GM23338 (cell line): ENCODE data around the gene EPS8L3. TPM values are rescaled to one million over a fixed set of nuclear protein-coding genes. Genes with fewer than 3 reads are reported as not detected.

Experiments
- ATAC-seq: fragments of 200-7000 bp; cut with Tn5 transposase; 3 replicates; pipeline ENCODE4 v1.9.1; 2020
- DNase-seq: peaks from one replicate; pipeline ENCODE4 v3.0.0-alpha.2; 2015; ENCODE audit warnings: low spot score
- H2AFZ ChIP-seq: fragments of 200-600 bp; sonication (generic); 2 replicates; pipeline ENCODE4 v1.8.0; 2016; ENCODE audit warnings: antibody characterized with exemption, mild to moderate bottlenecking, moderate library complexity
- H3F3A ChIP-seq: fragments of 200-600 bp; sonication (generic); replicated peaks from 2 replicates; pipeline ENCODE4 v1.8.0; 2017; ENCODE audit warnings: antibody characterized with exemption, mixed run types, low read depth
- H3K27ac ChIP-seq: fragments of 200-600 bp; sonication (generic); 2 replicates; pipeline ENCODE4 v1.6.1; 2016; ENCODE audit warnings: low read depth
- H3K27me3 ChIP-seq: fragments of 200-600 bp; sonication (generic); 2 replicates; pipeline ENCODE4 v1.8.0; 2016; ENCODE audit warnings: mild to moderate bottlenecking, mixed run types, moderate library complexity; ENCODE audit not compliant: insufficient read depth
- H3K36me3 ChIP-seq: fragments of 200-600 bp; sonication (generic); 2 replicates; pipeline ENCODE4 v1.8.0; 2016; ENCODE audit warnings: mild to moderate bottlenecking; ENCODE audit not compliant: insufficient read depth
- H3K4me1 ChIP-seq: fragments of 200-600 bp; sonication (generic); 2 replicates; pipeline ENCODE4 v1.8.0; 2016; ENCODE audit warnings: mild to moderate bottlenecking, moderate library complexity; ENCODE audit not compliant: insufficient read depth
- H3K4me2 ChIP-seq: fragments of 200-600 bp; sonication (generic); 2 replicates; pipeline ENCODE4 v1.7.1; 2017; ENCODE audit warnings: mixed run types
- H3K4me3 ChIP-seq: fragments of 200-600 bp; sonication (generic); 2 replicates; pipeline ENCODE4 v1.6.1; 2016; ENCODE audit warnings: mixed run types
- H3K79me2 ChIP-seq: fragments of 200-600 bp; sonication (generic); replicated peaks from 2 replicates; pipeline ENCODE4 v1.8.0; 2017; ENCODE audit warnings: mild to moderate bottlenecking; ENCODE audit not compliant: insufficient read depth
- H3K9me2 ChIP-seq: fragments of 200-600 bp; sonication (generic); 2 replicates; pipeline ENCODE4 v1.8.0; 2017; ENCODE audit not compliant: insufficient read depth
- H4K20me1 ChIP-seq: fragments of 200-600 bp; sonication (generic); replicated peaks from 2 replicates; pipeline ENCODE4 v1.8.0; 2017; ENCODE audit warnings: mild to moderate bottlenecking; ENCODE audit not compliant: insufficient read depth
- H3K27ac Mint-ChIP-seq: 2 replicates; pipeline ENCODE4 v1.8.0; 2020; ENCODE audit warnings: inconsistent platforms, mild to moderate bottlenecking, moderate library complexity, mixed read lengths
- H3K27me3 Mint-ChIP-seq: 3 replicates; pipeline ENCODE4 v1.8.0; 2022; ENCODE audit warnings: low read depth, mild to moderate bottlenecking, moderate library complexity, mixed read lengths, inconsistent platforms; ENCODE audit not compliant: insufficient read depth, poor library complexity
- H3K36me3 Mint-ChIP-seq: 3 replicates; pipeline ENCODE4 v1.8.0; 2021; ENCODE audit warnings: low read depth, mild to moderate bottlenecking, inconsistent platforms, moderate library complexity, mixed read lengths
- H3K4me1 Mint-ChIP-seq: 3 replicates; pipeline ENCODE4 v1.8.0; 2020; ENCODE audit warnings: mild to moderate bottlenecking, inconsistent platforms, mixed read lengths
- H3K4me3 Mint-ChIP-seq: 3 replicates; pipeline ENCODE4 v1.8.0; 2021; ENCODE audit warnings: moderate library complexity, mild to moderate bottlenecking, inconsistent platforms, mixed read lengths
- H3K9me3 Mint-ChIP-seq: 3 replicates; pipeline ENCODE4 v1.8.0; 2020; ENCODE audit warnings: moderate library complexity, mild to moderate bottlenecking, inconsistent platforms, mixed read lengths
- CREB1 ChIP-seq: fragments of 250-450 bp; sonication (Bioruptor Pico); IDR thresholded peaks from 2 replicates; pipeline ENCODE4 v1.5.0; 2020; ENCODE audit warnings: low read depth, mild to moderate bottlenecking, moderate library complexity
- CTCF ChIP-seq, 2 experiments: fragments of 200-600 bp in 1 of 2; sonication (generic) in 1 of 2; conservative IDR thresholded peaks; 2 replicates each; pipeline versions ENCODE4 v1.5.1 to v1.6.1; 2016 to 2017; ENCODE audit warnings: antibody characterized with exemption in 2 of 2, low read depth in 2 of 2, mild to moderate bottlenecking in 2 of 2, moderate library complexity in 1 of 2
- ETS1 ChIP-seq: IDR thresholded peaks from 2 replicates; pipeline ENCODE4 v1.6.1; 2016; ENCODE audit warnings: antibody characterized with exemption
- EZH2 ChIP-seq: fragments of 200-600 bp; sonication (generic); IDR thresholded peaks from one replicate; pipeline ENCODE4 v1.8.0; 2017; ENCODE audit warnings: antibody characterized with exemption, mild to moderate bottlenecking, low read depth; ENCODE audit not compliant: unreplicated experiment
- REST ChIP-seq: IDR thresholded peaks from one replicate; pipeline ENCODE4 v1.6.1; 2018; ENCODE audit warnings: antibody characterized with exemption; ENCODE audit not compliant: unreplicated experiment
- ZNF331 ChIP-seq: fragments of 250-450 bp; sonication (Bioruptor Pico); IDR thresholded peaks from 2 replicates; pipeline ENCODE4 v1.5.0; 2020; ENCODE audit warnings: low read depth, mild to moderate bottlenecking, moderate library complexity
- polyA plus RNA-seq: library from polyadenylated mRNA; unstranded; fragments of >200 nt; fragmentation: Nextera tagmentation; extraction: Ambion mirVana; gene quantifications from 2 replicates; pipeline ENCODE4 v1.2.1, GENCODE V29; 2016
- total RNA-seq: library from RNA; depleted of rRNA; stranded (reverse); fragments of >200 nt; shearing (Covaris generic); gene quantifications from 2 replicates; pipeline ENCODE4 v1.2.3, GENCODE V29; 2014

The EPS8L3 gene
- total and polyA plus RNA-seq, 2 experiments from 2014 or later = not detected

- no peaks in the 10 kb centered on the region for H3K27me3 ChIP-seq
- H3K4me2 ChIP-seq = no peak overlapping the region
- DNase-seq = peak; percentile 90
These were observed 13.2 kb upstream of the EPS8L3 start for GRCh38 chr1:109776911-109777310.

More at GRCh38 chr1:109776911-109777310, 13.2 kb upstream of the EPS8L3 start:
- Mint-ChIP-seq H3K9me3 (peaks cover 18% of the 10 kb centered on the region), H3K4me3 (no peak overlapping the region), H3K27ac (no peak overlapping the region), H3K36me3 (peaks cover 8% of the 10 kb centered on the region; the same call in 2 of the 3 replicates), H3K4me1 (no peaks in the 10 kb centered on the region; the same call in 2 of the 3 replicates), H3K27me3 (peaks cover 16% of the 10 kb centered on the region)
- Histone ChIP-seq H3K4me3 (no peak overlapping the region), H3K79me2 (no peaks in the 10 kb centered on the region), H2AFZ (peak overlapping the region; percentile 91), H4K20me1 (no peaks in the 10 kb centered on the region), H3K27ac (no peak overlapping the region), H3K4me1 (no peaks in the 10 kb centered on the region), H3K9me2 (no peaks in the 10 kb centered on the region), H3F3A (no peaks in the 10 kb centered on the region), H3K36me3 (0 out of 2 replicates have a peak, but pooled peaks cover 7% of the 10 kb centered on the region)
- ATAC-seq = peak; percentile 93
- TF ChIP-seq ETS1 (no peak), ZNF331 (CRISPR knock-in tag) (no peak), EZH2 (no peak), REST (no peak), CTCF (conservative IDR thresholded peaks at IDR 0.05; ENCODE audit: low read depth in 2 of 2) (peak; percentile 92 to 100), CREB1 (CRISPR knock-in tag) (0 out of 2 replicates have a peak, but pooled peaks have one; percentile 21)
